Vagina (tissue), 2 donors: Measurements from ENCODE around the gene SMIM13.

Experiments used
- POLR2A ChIP-seq, 2 donors: fragments of 450-650 bp; IDR thresholded peaks; one replicate each; pipeline ENCODE4 v1.6.1; 2017; ENCODE audit warnings: antibody characterized with exemption in 2 of 2, mild to moderate bottlenecking in 2 of 2, moderate library complexity in 2 of 2
- POLR2AphosphoS5 ChIP-seq, 2 donors: sonication (generic); formaldehyde crosslinking; IDR thresholded peaks; one replicate each; pipeline ENCODE4 v1.9.0; 2017; ENCODE audit warnings: antibody characterized with exemption in 2 of 2, mild to moderate bottlenecking in 2 of 2, low read depth in 1 of 2; ENCODE audit not compliant: insufficient read depth in 1 of 2
- TF ChIP-seq, protein P1 (sequence below), 3 experiments: fragments of 450-650 bp in 2 of 3; fragments of 200-600 bp in 1 of 3; sonication (generic) in 1 of 3; IDR thresholded peaks; one replicate each; pipeline ENCODE4 v1.5.1; 2017 to 2019; ENCODE audit warnings: antibody characterized with exemption in 3 of 3, mild to moderate bottlenecking in 2 of 3, moderate library complexity in 2 of 3

DNA sequence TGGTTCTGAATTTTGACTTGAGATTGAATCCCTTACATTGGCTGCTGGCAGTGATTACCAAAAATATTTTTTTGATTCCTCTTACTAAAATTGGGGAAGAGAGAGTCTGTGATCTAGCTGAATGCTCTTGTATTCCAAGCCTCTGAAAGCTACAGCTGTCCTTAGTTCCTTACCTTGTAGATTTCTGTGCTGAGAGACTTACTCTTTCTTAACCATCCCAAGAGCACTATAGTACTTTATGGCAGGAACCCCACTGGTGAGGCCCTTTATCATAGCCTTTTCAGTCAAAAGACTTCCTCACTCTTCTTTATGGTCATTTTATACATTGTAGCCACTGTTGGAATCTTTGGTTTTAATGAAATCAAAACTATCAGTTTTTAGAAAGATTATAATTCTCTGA, 37.0 kb downstream of the SMIM13 start:
- TF ChIP-seq, protein P1, sequence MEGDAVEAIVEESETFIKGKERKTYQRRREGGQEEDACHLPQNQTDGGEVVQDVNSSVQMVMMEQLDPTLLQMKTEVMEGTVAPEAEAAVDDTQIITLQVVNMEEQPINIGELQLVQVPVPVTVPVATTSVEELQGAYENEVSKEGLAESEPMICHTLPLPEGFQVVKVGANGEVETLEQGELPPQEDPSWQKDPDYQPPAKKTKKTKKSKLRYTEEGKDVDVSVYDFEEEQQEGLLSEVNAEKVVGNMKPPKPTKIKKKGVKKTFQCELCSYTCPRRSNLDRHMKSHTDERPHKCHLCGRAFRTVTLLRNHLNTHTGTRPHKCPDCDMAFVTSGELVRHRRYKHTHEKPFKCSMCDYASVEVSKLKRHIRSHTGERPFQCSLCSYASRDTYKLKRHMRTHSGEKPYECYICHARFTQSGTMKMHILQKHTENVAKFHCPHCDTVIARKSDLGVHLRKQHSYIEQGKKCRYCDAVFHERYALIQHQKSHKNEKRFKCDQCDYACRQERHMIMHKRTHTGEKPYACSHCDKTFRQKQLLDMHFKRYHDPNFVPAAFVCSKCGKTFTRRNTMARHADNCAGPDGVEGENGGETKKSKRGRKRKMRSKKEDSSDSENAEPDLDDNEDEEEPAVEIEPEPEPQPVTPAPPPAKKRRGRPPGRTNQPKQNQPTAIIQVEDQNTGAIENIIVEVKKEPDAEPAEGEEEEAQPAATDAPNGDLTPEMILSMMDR (IDR thresholded peaks at IDR 0.05), result no peak
- TF ChIP-seq POLR2A (IDR thresholded peaks at IDR 0.05) (no peak), POLR2AphosphoS5 (IDR thresholded peaks at IDR 0.05; ENCODE audit: insufficient read depth in 1 of 2, low read depth in 1 of 2) (no peak)
